GM12874 (cell line): ENCODE data around the gene SLC36A4.
A peak's percentile ranks its signal among the peaks of the same experiment; 100 is the strongest.

ENCODE experiments used
- TF ChIP-seq, protein P1 (sequence below): IDR thresholded peaks from 2 replicates; pipeline ENCODE4 v1.5.1; 2011; ENCODE audit warnings: low read depth, mild to moderate bottlenecking, control low read depth, low read length, moderate library complexity; ENCODE audit not compliant: insufficient read depth

The SLC36A4 gene

GRCh38 chr11:93197380-93198214, at the start of gene SLC36A4:
SLC36A4 (minus strand) TSS chr11:93197991; CDS start chr11:93197832, 159 bp downstream.
- TF ChIP-seq, protein P1, sequence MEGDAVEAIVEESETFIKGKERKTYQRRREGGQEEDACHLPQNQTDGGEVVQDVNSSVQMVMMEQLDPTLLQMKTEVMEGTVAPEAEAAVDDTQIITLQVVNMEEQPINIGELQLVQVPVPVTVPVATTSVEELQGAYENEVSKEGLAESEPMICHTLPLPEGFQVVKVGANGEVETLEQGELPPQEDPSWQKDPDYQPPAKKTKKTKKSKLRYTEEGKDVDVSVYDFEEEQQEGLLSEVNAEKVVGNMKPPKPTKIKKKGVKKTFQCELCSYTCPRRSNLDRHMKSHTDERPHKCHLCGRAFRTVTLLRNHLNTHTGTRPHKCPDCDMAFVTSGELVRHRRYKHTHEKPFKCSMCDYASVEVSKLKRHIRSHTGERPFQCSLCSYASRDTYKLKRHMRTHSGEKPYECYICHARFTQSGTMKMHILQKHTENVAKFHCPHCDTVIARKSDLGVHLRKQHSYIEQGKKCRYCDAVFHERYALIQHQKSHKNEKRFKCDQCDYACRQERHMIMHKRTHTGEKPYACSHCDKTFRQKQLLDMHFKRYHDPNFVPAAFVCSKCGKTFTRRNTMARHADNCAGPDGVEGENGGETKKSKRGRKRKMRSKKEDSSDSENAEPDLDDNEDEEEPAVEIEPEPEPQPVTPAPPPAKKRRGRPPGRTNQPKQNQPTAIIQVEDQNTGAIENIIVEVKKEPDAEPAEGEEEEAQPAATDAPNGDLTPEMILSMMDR = no peak

GRCh38 chr11:93244018-93244417, 46.2 kb upstream of the SLC36A4 start:
- TF ChIP-seq, protein P1 = no peak

DNA sequence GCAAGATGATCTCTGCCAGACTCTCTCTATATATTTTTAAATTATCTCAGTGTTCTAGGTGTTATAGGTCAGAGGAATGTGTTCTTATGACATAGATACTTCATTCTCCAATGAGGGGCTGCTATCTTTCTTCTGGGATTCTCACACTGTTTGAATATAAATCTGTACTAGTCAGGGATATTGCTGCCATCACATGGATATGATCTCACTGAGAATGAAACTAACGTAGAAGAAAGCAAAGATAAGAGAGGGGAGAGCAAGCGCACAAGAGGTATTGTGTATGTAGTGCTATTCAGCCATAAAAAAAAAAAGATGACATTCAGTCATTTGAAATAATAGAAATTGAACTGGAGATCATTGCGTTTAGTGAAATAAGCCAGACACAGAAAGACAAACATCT, 42.2 kb upstream of the SLC36A4 start:
- TF ChIP-seq, protein P1 = no peak

GRCh38 chr11:93238956-93239355, 41.2 kb upstream of the SLC36A4 start:
- TF ChIP-seq, protein P1 = no peak

GRCh38 chr11:93236741-93237675, 39.2 kb upstream of the SLC36A4 start:
- TF ChIP-seq, protein P1 = peak; percentile 41; the same call in 1 of the 2 replicates

DNA sequence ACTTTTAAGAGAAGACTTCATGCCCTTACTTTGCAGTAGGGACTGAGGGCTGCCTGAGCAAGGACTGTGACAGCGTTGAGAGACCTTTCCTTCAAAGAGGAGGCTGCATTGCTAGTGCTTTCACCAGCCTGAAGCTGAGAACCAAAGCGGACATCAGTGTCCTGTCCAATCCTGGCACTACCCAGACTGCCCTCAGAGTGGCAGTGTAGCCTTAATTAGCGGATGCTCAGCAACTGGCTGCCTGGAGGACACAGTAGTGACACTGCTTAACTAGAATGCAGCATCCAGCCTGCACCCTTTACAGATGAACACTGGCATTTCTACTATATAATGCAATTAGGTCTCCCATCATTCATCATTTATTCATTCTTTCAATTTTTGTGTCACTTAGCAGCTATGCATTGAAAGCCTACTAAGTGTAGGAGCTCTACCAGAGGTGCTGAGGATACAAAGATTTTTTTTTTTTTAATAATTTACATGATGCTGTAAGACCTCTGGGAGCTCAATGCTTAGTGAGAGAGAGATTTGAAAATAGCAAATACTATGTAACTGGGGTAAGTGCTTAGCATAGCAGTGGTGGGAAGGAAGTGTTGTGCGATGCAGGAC, 36.9 kb upstream of the SLC36A4 start:
- TF ChIP-seq, protein P1 = peak; percentile 87

- TF ChIP-seq, protein P1 = no peak
Observed at GRCh38 chr11:93229876-93230275, 32.1 kb upstream of the SLC36A4 start.
